HL-60 (cell line): ENCODE measurements around the gene UGGT2.

Experiments used
- DNase-seq, 2 experiments: peaks; one replicate each; pipeline ENCODE4 v3.0.0-alpha.2; 2010 to 2020; ENCODE audit warnings: low read depth in 1 of 2, low spot score in 1 of 2
- H3K27ac ChIP-seq: fragments of 250-450 bp; sonication (Bioruptor Pico); replicated peaks from 2 replicates; pipeline ENCODE4 v1.5.1; 2020; ENCODE audit warnings: mild to moderate bottlenecking, moderate library complexity
- H3K27me3 ChIP-seq: fragments of 250-450 bp; sonication (Bioruptor Pico); 2 replicates; pipeline ENCODE4 v1.5.1; 2021; ENCODE audit warnings: mild to moderate bottlenecking, moderate library complexity; ENCODE audit not compliant: insufficient read depth, poor library complexity, severe bottlenecking
- H3K4me3 ChIP-seq: replicated peaks from 2 replicates; pipeline ENCODE4 v1.5.1; 2011; ENCODE audit warnings: mild to moderate bottlenecking, control low read depth, low read length; ENCODE audit not compliant: insufficient read depth
- CTCF ChIP-seq: IDR thresholded peaks from one replicate; pipeline ENCODE4 v1.5.1; 2011; ENCODE audit warnings: low read length, control low read depth, inconsistent platforms; ENCODE audit not compliant: insufficient read depth
- GABPA ChIP-seq: IDR thresholded peaks from 2 replicates; pipeline ENCODE4 v1.6.1; 2012; ENCODE audit warnings: low read depth
- POLR2AphosphoS5 ChIP-seq: IDR thresholded peaks from 2 replicates; pipeline ENCODE4 v1.6.1; 2012; ENCODE audit warnings: low read depth
- SPI1 ChIP-seq: IDR thresholded peaks from 2 replicates; pipeline ENCODE4 v1.6.1; 2012; ENCODE audit warnings: low read depth, mild to moderate bottlenecking, borderline replicate concordance
- TF ChIP-seq, protein P1 (sequence below): IDR thresholded peaks from 2 replicates; pipeline ENCODE4 v1.6.1; 2012; ENCODE audit warnings: low read depth; ENCODE audit not compliant: insufficient replicate concordance

Gene UGGT2

DNA sequence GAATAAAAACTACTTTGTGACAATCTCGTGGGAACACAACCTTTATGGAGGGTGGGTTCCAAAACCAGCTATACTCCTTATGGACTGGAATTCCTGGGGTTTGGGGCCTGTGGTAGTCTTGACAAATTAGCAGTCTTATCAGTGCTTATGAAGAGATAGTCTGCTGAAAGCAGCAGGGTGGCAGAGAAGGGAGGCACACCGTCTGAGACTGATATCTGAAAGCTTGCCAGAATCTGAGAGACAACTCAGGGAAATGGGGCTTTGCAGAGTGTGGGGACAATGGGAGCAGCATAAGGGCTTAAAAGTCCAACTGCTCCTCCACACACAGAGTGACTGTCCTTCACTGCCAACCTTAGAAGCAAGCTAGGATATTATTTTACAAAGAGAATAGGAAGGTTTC lies 95.9 kb downstream of the UGGT2 start:
- no peak overlapping the region for H3K4me3 ChIP-seq
- no peaks in the 10 kb centered on the region for H3K27me3 ChIP-seq
- H3K27ac ChIP-seq = no peak overlapping the region
- no peak for TF ChIP-seq POLR2AphosphoS5
- TF ChIP-seq SPI1 = no peak
- TF ChIP-seq CTCF = no peak
- TF ChIP-seq, protein P1, sequence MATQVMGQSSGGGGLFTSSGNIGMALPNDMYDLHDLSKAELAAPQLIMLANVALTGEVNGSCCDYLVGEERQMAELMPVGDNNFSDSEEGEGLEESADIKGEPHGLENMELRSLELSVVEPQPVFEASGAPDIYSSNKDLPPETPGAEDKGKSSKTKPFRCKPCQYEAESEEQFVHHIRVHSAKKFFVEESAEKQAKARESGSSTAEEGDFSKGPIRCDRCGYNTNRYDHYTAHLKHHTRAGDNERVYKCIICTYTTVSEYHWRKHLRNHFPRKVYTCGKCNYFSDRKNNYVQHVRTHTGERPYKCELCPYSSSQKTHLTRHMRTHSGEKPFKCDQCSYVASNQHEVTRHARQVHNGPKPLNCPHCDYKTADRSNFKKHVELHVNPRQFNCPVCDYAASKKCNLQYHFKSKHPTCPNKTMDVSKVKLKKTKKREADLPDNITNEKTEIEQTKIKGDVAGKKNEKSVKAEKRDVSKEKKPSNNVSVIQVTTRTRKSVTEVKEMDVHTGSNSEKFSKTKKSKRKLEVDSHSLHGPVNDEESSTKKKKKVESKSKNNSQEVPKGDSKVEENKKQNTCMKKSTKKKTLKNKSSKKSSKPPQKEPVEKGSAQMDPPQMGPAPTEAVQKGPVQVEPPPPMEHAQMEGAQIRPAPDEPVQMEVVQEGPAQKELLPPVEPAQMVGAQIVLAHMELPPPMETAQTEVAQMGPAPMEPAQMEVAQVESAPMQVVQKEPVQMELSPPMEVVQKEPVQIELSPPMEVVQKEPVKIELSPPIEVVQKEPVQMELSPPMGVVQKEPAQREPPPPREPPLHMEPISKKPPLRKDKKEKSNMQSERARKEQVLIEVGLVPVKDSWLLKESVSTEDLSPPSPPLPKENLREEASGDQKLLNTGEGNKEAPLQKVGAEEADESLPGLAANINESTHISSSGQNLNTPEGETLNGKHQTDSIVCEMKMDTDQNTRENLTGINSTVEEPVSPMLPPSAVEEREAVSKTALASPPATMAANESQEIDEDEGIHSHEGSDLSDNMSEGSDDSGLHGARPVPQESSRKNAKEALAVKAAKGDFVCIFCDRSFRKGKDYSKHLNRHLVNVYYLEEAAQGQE = no peak
- no peak for TF ChIP-seq GABPA
- DNase-seq = no peak

GRCh38 chr13:95956589-95957148 lies 96.5 kb downstream of the UGGT2 start:
- peak in 1 of 2 experiments; percentile 12 for DNase-seq
- no peak overlapping the region for H3K27ac ChIP-seq
- no peak overlapping the region for H3K4me3 ChIP-seq
- H3K27me3 ChIP-seq = no peaks in the 10 kb centered on the region
- no peak for TF ChIP-seq CTCF
- no peak for TF ChIP-seq POLR2AphosphoS5
- no peak for TF ChIP-seq GABPA
- TF ChIP-seq, protein P1 = no peak
- no peak for TF ChIP-seq SPI1

DNA sequence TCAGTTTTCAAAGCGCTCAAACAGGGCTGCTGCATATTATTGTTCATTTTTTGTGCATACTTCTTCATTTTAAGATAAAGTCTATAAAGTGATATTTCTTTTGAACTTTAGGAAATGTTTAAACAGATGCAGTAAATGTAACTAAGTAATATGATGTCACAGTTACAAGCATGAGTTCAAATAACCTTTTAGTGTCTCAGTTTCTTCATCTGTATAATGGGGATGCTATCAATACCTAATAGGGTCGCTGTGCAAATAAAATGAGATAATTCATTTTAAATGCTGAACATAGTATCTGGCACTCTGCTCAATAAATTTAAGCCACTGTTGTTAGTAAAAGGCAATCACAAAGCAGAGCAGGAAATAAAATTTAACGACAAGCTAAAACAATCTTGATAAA lies 97.5 kb downstream of the UGGT2 start:
- no peak overlapping the region for H3K27ac ChIP-seq
- H3K4me3 ChIP-seq = no peak overlapping the region
- H3K27me3 ChIP-seq = no peaks in the 10 kb centered on the region
- TF ChIP-seq, protein P1 = no peak
- TF ChIP-seq SPI1 (no peak), GABPA (no peak), POLR2AphosphoS5 (no peak), CTCF (no peak)
- DNase-seq = no peak
